Measurements from ENCODE around the gene CDO1. TPM values are rescaled to one million over a fixed set of nuclear protein-coding genes. Genes with fewer than 3 reads are reported as not detected.
"Not testable (repeated sequence)": the region's sequence is repeated elsewhere in the genome, so short reads cannot be mapped to it uniquely, and the experiment has no call there.

The CDO1 gene
- total RNA-seq, 1 donor, result 7.0 TPM

DNA sequence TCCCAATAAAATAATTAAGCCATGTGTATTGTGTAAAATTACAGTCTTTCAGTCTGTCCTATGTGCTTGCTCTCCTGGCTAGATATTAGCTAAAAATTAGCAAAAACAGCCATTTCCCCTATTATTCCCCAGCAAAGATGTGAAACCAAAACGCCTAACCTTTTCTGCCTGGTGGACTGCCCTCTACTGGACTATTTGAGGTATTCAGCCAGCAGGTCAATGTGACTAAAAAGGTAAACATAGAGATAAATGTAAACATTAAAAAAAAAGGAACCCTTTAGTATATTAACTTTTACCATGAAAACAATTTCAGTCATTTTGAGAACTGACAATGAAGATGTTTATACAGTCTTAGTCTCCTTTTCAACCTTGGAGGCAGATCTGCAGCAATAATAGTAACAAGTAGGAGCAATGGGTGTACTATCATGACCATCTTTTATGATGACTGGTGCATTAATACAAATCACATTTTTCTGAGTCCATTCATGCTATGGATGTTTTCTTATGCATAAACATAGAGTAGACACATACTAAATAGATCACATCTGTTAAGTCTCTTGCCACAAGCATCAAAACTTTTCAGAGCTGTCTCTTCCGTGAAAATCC, 14.8 kb upstream of the CDO1 start:
- DNase-seq (ENCODE audit: low read depth), result peak; percentile 61

GRCh38 chr5:115829913-115830312, 13.5 kb upstream of the CDO1 start:
- no peak for TF ChIP-seq CTCF (IDR thresholded peaks at IDR 0.05; ENCODE audit: insufficient read depth, low read length)
- no peak overlapping the region for H3K4me3 ChIP-seq (ENCODE audit: low read depth, low read length)
- DNase-seq (ENCODE audit: low read depth), result no peak

More for the DNA sequence above, 14.8 kb upstream of the CDO1 start:
- H3K4me3 ChIP-seq (ENCODE audit: low read depth, low read length), result no peak overlapping the region
- TF ChIP-seq CTCF (IDR thresholded peaks at IDR 0.05; ENCODE audit: insufficient read depth, low read length), result peak; percentile 82

- no peak for DNase-seq (ENCODE audit: low read depth)
- H3K4me3 ChIP-seq (ENCODE audit: low read depth, low read length), result no peak overlapping the region
- TF ChIP-seq CTCF (IDR thresholded peaks at IDR 0.05; ENCODE audit: insufficient read depth, low read length), result no peak
Observed at GRCh38 chr5:115825948-115826347, 9.5 kb upstream of the CDO1 start.

GRCh38 chr5:115824983-115825382, 8.5 kb upstream of the CDO1 start:
- not testable (repeated sequence) for H3K4me3 ChIP-seq (ENCODE audit: low read depth, low read length); DNase-seq (ENCODE audit: low read depth)

GRCh38 chr5:115820846-115821245, 4.4 kb upstream of the CDO1 start:
- TF ChIP-seq CTCF (IDR thresholded peaks at IDR 0.05; ENCODE audit: insufficient read depth, low read length), result no peak
- DNase-seq (ENCODE audit: low read depth), result no peak
- no peak overlapping the region for H3K4me3 ChIP-seq (ENCODE audit: low read depth, low read length)

GRCh38 chr5:115818821-115819220, 2.4 kb upstream of the CDO1 start:
- TF ChIP-seq CTCF (IDR thresholded peaks at IDR 0.05; ENCODE audit: insufficient read depth, low read length), result no peak
- H3K4me3 ChIP-seq (ENCODE audit: low read depth, low read length), result no peak overlapping the region
- no peak for DNase-seq (ENCODE audit: low read depth)

DNA sequence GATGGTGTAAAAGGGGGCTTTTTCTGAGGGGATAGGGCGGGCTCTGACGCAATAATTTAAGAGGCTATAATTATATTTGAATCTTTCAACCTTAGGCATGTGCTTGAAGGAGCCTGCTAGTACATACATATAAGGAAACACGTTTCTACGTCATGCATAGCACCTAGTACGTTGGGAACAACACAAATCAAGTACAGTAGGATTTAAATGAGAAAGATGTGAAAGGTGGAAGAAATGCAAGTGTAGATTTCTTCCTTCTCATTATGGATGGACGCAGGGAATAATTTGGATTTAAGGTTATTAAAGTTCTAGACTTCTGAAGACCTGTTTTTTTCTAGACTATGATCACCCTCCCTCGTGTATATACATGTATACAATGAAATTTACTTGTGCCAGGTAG, 927 bp upstream of the CDO1 start:
- TF ChIP-seq CTCF (IDR thresholded peaks at IDR 0.05; ENCODE audit: insufficient read depth, low read length), result no peak
- H3K4me3 ChIP-seq (ENCODE audit: low read depth, low read length), result no peak overlapping the region
- DNase-seq (ENCODE audit: low read depth), result no peak
